T-helper 1 cell (primary cell): ENCODE results near the gene TUBGCP2.
"Not testable (repeated sequence)": the region's sequence is repeated elsewhere in the genome, so short reads cannot be mapped to it uniquely, and the experiment has no call there.

ENCODE experiments used
- DNase-seq, 5 donors: peaks; one replicate each; pipeline ENCODE4 v3.0.0-alpha.2; 2012 to 2020

TUBGCP2 gene

GRCh38 chr10:133277277-133277992, 31.2 kb downstream of the TUBGCP2 start:
- no peak for DNase-seq

GRCh38 chr10:133276435-133277201, 32.1 kb downstream of the TUBGCP2 start, which contains the start of gene ADAM8:
ADAM8 (minus strand) TSS chr10:133276868; CDS start chr10:133276817, 51 bp downstream.
- DNase-seq = peak; percentile 44 to 70 (median 60)

GRCh38 chr10:133276100-133276434, 32.6 kb downstream of the TUBGCP2 start:
- DNase-seq = no peak

- DNase-seq = peak in 2 of 5 donors; percentile 30 to 58
These were observed 33.0 kb downstream of the TUBGCP2 start for GRCh38 chr10:133275684-133276092.

GRCh38 chr10:133274751-133275683, 33.7 kb downstream of the TUBGCP2 start:
- peak; percentile 73 to 83 (median 78) for DNase-seq

GRCh38 chr10:133273534-133274143, 35.0 kb downstream of the TUBGCP2 start:
- DNase-seq = no peak

- DNase-seq = no peak
These were observed 35.7 kb downstream of the TUBGCP2 start for GRCh38 chr10:133272964-133273420.

- DNase-seq = no peak
These were observed 36.2 kb downstream of the TUBGCP2 start for GRCh38 chr10:133272301-133272963.

GRCh38 chr10:133271521-133272300, 37.0 kb downstream of the TUBGCP2 start:
- DNase-seq = no peak

- DNase-seq = no peak
These were observed 37.8 kb downstream of the TUBGCP2 start for GRCh38 chr10:133270773-133271297.

GRCh38 chr10:133270204-133270603, 38.5 kb downstream of the TUBGCP2 start:
- no peak for DNase-seq

- DNase-seq = no peak
These were observed 39.3 kb downstream of the TUBGCP2 start for GRCh38 chr10:133269367-133269766.

GRCh38 chr10:133268532-133268931, 40.1 kb downstream of the TUBGCP2 start:
- no peak for DNase-seq

- no peak for DNase-seq
These were observed 40.8 kb downstream of the TUBGCP2 start for GRCh38 chr10:133267829-133268228.

GRCh38 chr10:133267293-133267692, 41.4 kb downstream of the TUBGCP2 start:
- no peak for DNase-seq

GRCh38 chr10:133266056-133266795, 42.4 kb downstream of the TUBGCP2 start:
- no peak for DNase-seq

- DNase-seq = not testable (repeated sequence)
These were observed 43.6 kb downstream of the TUBGCP2 start for GRCh38 chr10:133265052-133265451.

GRCh38 chr10:133264461-133264860, 44.2 kb downstream of the TUBGCP2 start:
- DNase-seq = peak in 2 of 5 donors; percentile 36 to 75

- no peak for DNase-seq
These were observed 45.0 kb downstream of the TUBGCP2 start for GRCh38 chr10:133263674-133264073.

GRCh38 chr10:133262696-133263095, 46.0 kb downstream of the TUBGCP2 start:
- no peak for DNase-seq
